ENCODE results near the gene TXK.

TXK gene

GRCh38 chr4:48041535-48042137, 92.4 kb downstream of the TXK start:
- Histone ChIP-seq H3F3A (ENCODE audit: insufficient read depth, low read length) (no peaks in the 10 kb centered on the region), H3K4me1 (ENCODE audit: insufficient read depth, low read length, severe bottlenecking) (peaks cover 40% of the 10 kb centered on the region), H4K20me1 (ENCODE audit: insufficient read depth, low read length) (no peaks in the 10 kb centered on the region), H3K4me3 (ENCODE audit: low read depth, low read length, poor library complexity, severe bottlenecking) (no peak overlapping the region), H3K9me3 (ENCODE audit: low read length) (no peaks in the 10 kb centered on the region), H2AFZ (ENCODE audit: low read length) (no peak overlapping the region), H3K4me2 (ENCODE audit: low read length) (no peak overlapping the region), H3K27ac (ENCODE audit: low read depth, low read length, poor library complexity, severe bottlenecking) (no peak overlapping the region), H3K79me2 (ENCODE audit: insufficient read depth, low read length) (no peaks in the 10 kb centered on the region), H3K36me3 (ENCODE audit: insufficient read depth, low read length) (no peaks in the 10 kb centered on the region), H3K27me3 (ENCODE audit: insufficient read depth, low read length) (no peaks in the 10 kb centered on the region), H3K9me2 (ENCODE audit: low read depth, low read length) (no peaks in the 10 kb centered on the region), H3K9ac (ENCODE audit: low read length) (no peak overlapping the region)
- TF ChIP-seq EZH2 (IDR thresholded peaks at IDR 0.05; ENCODE audit: borderline replicate concordance, low read length): no peak
- no peak for TF ChIP-seq CTCF (IDR thresholded peaks at IDR 0.05; ENCODE audit: low read length)

- no peaks in the 10 kb centered on the region for H3K79me2 ChIP-seq (ENCODE audit: insufficient read depth, low read length)
- H3K4me2 ChIP-seq (ENCODE audit: low read length): no peak overlapping the region
- no peaks in the 10 kb centered on the region for H3K9me2 ChIP-seq (ENCODE audit: low read depth, low read length)
Observed at GRCh38 chr4:48039561-48039960, 94.5 kb downstream of the TXK start.

GRCh38 chr4:48038666-48039065, 95.4 kb downstream of the TXK start:
- Histone ChIP-seq H3K4me1 (ENCODE audit: insufficient read depth, low read length, severe bottlenecking) (peaks cover 25% of the 10 kb centered on the region), H3K27me3 (ENCODE audit: insufficient read depth, low read length) (no peaks in the 10 kb centered on the region), H4K20me1 (ENCODE audit: insufficient read depth, low read length) (no peaks in the 10 kb centered on the region), H3K36me3 (ENCODE audit: insufficient read depth, low read length) (no peaks in the 10 kb centered on the region), H3K27ac (ENCODE audit: low read depth, low read length, poor library complexity, severe bottlenecking) (no peak overlapping the region), H3K9me3 (ENCODE audit: low read length) (no peaks in the 10 kb centered on the region), H3K4me2 (ENCODE audit: low read length) (no peak overlapping the region), H3K9ac (ENCODE audit: low read length) (no peak overlapping the region), H3K9me2 (ENCODE audit: low read depth, low read length) (no peaks in the 10 kb centered on the region), H3K79me2 (ENCODE audit: insufficient read depth, low read length) (no peaks in the 10 kb centered on the region), H3K4me3 (ENCODE audit: low read depth, low read length, poor library complexity, severe bottlenecking) (no peak overlapping the region), H2AFZ (ENCODE audit: low read length) (no peak overlapping the region), H3F3A (ENCODE audit: insufficient read depth, low read length) (0 out of 2 replicates have a peak, but pooled peaks cover 3% of the 10 kb centered on the region)
- TF ChIP-seq EZH2 (IDR thresholded peaks at IDR 0.05; ENCODE audit: borderline replicate concordance, low read length): no peak
- no peak for TF ChIP-seq CTCF (IDR thresholded peaks at IDR 0.05; ENCODE audit: low read length)

More at GRCh38 chr4:48039561-48039960, 94.5 kb downstream of the TXK start:
- H4K20me1 ChIP-seq (ENCODE audit: insufficient read depth, low read length): no peaks in the 10 kb centered on the region
- H2AFZ ChIP-seq (ENCODE audit: low read length): no peak overlapping the region
- H3K27ac ChIP-seq (ENCODE audit: low read depth, low read length, poor library complexity, severe bottlenecking): no peak overlapping the region
- H3K36me3 ChIP-seq (ENCODE audit: insufficient read depth, low read length): no peaks in the 10 kb centered on the region
- no peaks in the 10 kb centered on the region for H3K9me3 ChIP-seq (ENCODE audit: low read length)
- no peak overlapping the region for H3K4me3 ChIP-seq (ENCODE audit: low read depth, low read length, poor library complexity, severe bottlenecking)
- H3F3A ChIP-seq (ENCODE audit: insufficient read depth, low read length): 0 out of 2 replicates have a peak, but pooled peaks cover 3% of the 10 kb centered on the region
- no peaks in the 10 kb centered on the region for H3K27me3 ChIP-seq (ENCODE audit: insufficient read depth, low read length)
- peaks cover 30% of the 10 kb centered on the region for H3K4me1 ChIP-seq (ENCODE audit: insufficient read depth, low read length, severe bottlenecking)
- TF ChIP-seq CTCF (IDR thresholded peaks at IDR 0.05; ENCODE audit: low read length) (no peak), EZH2 (IDR thresholded peaks at IDR 0.05; ENCODE audit: borderline replicate concordance, low read length) (no peak)
- H3K9ac ChIP-seq (ENCODE audit: low read length): no peak overlapping the region
